HT1080 (cell line): ENCODE data around the gene SERPINB7. TPM values are rescaled to one million over a fixed set of nuclear protein-coding genes. Genes with fewer than 3 reads are reported as not detected.
A peak's percentile ranks its signal among the peaks of the same experiment; 100 is the strongest.
"Not testable (repeated sequence)": the region's sequence is repeated elsewhere in the genome, so short reads cannot be mapped to it uniquely, and the experiment has no call there.

Experiments used
- DNase-seq: peaks from one replicate; pipeline ENCODE4 v3.0.0-alpha.2; 2015; ENCODE audit warnings: low read depth
- polyA plus RNA-seq, 2 experiments: library from polyadenylated mRNA; depleted of rRNA; stranded (reverse); fragments of >200 nt; gene quantifications; 2 replicates each; pipeline ENCODE4 v1.2.3, GENCODE V29; 2015
- total RNA-seq: library from RNA; depleted of rRNA; stranded (reverse); fragments of >200 nt; shearing (Covaris generic); gene quantifications from 2 replicates; pipeline ENCODE4 v1.2.3, GENCODE V29; 2014; rRNA removed

The SERPINB7 gene
- total RNA-seq = 50.9 and 71.5 TPM in 2 replicates
- polyA plus RNA-seq (2015; cell fraction: cytosol; rRNA removed) = 34.1 and 45.2 TPM in 2 replicates
- 56.3 and 70.3 TPM in 2 replicates for polyA plus RNA-seq (2015; cell fraction: nucleus; rRNA removed)

DNA sequence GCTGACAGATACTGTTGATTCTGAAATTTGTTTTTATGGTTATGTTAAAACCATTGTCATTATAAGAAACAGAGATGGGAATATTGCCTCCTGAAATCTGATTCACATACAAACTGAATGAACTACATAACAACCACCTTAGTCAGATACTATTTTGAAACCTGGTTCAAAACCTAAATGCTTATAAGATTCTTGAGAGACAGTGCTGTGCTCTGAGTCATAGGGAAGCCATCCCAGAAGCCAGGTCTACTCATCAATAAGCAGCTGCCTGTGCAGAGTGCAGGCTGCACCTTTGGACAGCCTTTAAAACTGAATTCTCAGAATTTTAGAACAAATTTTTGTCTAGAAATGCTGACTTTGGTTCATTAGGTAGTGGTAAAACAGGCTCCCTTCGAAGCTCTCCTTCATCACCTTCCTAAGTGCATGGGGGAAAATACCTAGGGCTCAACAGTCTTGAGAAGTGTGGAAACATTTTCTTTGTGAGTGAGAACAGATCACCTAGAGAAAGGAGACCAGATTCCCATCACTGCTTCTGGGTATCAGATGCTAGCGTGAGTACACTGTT is at the start of gene SERPINB7:
Gene SERPINB7, plus strand, starts transcription at position 253 of the 565 bp plus-strand sequence. CDS start 6,955 bp downstream, outside the sequence.
- peak; percentile 92 for DNase-seq

DNA sequence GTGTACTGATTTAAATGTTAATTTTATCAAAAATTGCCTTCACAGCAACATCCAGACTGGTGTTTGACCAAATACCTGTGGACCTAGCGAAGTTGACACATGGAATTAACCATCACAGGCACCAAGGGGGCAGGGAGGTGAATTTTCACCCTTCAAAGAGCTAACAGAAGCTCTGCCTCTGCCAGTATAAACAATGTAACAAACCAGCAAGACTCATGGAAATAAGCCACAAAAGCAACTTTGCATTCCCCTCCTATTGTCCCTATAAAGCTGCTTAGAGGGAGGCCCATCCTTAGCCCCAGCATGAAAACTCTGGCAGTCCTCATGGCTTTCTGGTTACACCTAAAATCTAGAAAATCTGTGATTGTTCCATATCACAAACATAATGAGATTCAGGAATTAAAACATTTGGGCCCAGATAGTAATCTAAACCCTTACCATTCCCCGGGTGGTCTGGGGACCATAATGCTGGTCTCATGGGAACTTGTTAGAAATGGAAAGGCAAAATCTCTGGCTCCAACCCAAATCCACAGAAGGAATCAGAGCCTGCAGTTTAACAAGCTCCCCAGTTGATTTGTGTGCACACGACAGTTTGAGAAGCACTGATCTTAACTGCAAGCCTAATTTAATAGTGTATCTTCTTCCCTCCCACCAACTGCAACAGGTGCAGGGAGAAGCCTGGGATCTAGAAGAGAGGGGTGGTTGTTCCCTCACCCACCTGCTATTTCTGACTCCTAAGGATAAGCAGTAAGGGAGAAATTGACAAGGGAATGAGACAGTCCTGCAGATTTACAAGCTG is 49.3 kb upstream of the SERPINB7 start:
- no peak for DNase-seq

GRCh38 chr18:63730773-63731172 is 44.4 kb upstream of the SERPINB7 start:
- DNase-seq = peak; percentile 18

- no peak for DNase-seq
Measured at GRCh38 chr18:63731215-63731614, 44.0 kb upstream of the SERPINB7 start.

GRCh38 chr18:63736876-63737275 is 38.3 kb upstream of the SERPINB7 start:
- peak; percentile 85 for DNase-seq

DNA sequence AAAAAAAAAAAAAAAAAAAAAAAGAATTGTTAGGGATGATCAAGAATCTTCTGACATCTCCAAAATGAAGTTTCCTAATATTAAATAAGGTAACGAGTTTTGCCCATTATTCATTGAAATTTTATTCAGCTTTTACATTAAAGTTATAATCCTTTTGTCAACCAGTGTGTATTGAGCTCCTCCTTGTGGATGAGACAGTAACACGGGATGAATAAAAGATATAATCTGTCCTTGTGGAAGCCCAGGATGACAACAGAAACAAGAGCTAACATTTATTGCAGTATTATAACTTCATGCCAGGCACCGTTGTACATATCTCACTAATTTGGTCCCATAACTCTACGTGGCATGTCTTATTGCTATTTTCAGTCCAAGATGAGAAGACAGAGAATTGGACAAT is 33.4 kb upstream of the SERPINB7 start:
- peak; percentile 47 for DNase-seq

DNA sequence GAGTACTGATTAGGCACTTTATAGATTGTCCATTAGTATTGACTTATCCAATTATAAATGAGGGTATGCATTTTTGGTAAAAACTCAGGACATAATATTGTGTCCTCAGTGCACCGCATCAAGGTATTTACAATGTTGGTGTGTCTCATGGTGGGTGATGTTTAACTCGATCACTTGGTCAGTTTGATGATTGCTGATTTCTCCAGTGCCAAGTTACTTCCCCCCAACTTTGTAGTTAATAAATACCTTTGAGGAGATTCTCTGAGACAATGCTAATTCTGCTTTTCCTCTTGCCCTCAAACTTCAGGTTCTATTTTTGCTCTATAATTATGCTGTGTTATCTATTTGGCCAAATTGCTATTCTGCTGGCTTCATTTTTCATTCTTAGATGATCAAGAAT is 28.2 kb upstream of the SERPINB7 start:
- no peak for DNase-seq

- no peak for DNase-seq
Measured at GRCh38 chr18:63749489-63749888, 25.7 kb upstream of the SERPINB7 start.

DNA sequence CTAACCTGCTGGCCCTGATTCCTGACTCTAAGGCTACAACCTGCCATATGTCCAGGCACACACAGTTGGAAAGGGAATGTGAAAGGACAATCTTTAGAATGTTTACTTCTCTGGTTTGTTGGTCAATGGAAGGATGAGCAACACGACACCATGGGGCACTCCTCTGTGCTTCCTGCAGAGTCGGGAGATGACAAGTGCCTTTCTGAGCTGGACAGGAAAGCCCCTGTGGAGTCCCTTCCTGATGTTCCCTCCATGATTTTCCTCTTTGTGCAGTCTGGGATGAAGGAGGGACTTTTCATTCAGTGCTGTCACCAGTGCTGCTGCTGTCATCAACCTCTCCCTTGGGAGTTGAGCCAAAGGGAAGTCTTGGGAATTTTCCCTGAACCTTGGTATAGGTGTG is 22.6 kb upstream of the SERPINB7 start:
- peak; percentile 22 for DNase-seq

DNA sequence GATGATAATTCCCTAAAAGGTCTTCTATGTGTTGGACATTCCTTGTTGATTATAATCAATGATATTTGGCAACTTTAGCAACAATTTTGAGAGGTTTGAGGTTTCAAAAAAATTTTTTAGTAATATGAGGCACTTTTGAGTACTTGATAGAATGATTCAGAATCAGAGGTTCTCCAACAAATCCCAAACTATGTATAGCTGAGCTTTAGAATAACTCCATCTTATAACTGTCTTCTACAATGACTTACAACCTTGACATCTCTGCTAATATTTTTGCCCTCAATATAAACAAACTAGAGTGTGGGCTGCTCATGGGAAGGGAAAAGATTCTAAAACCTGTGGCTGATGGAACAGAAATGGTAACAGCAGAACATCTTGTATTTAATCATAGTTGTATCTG is 21.5 kb upstream of the SERPINB7 start:
- no peak for DNase-seq

- DNase-seq = no peak
Measured at GRCh38 chr18:63757541-63757940, 17.7 kb upstream of the SERPINB7 start.

DNA sequence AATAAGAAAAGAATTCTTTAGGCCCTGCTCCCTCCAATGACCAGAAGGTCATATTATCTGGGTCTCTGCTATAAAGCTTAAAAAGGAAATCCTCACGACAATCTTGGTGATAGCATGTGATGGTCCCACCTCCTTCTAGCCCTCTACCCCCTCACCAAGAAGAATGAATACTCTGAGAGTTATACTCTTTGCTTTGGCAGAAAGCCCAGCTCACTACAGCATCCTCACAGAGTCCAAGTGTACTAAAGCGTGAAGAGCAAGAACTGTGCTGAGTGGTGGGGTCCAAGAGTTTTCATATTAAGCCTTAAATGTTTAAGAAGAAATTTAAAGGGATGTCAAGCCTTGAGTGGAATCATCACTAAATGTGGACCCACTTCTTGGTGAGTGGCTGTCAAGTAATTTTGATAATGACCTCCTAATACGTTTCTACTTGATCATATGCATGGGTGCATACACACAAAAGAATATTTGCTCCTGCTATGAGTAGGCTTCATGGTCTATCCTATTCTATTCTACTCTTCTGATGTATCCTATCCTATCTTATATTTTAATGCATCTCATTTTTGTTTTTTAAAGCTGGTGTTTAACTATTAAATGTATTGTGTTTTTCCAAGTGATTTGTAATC is 16.5 kb upstream of the SERPINB7 start:
- no peak for DNase-seq

DNA sequence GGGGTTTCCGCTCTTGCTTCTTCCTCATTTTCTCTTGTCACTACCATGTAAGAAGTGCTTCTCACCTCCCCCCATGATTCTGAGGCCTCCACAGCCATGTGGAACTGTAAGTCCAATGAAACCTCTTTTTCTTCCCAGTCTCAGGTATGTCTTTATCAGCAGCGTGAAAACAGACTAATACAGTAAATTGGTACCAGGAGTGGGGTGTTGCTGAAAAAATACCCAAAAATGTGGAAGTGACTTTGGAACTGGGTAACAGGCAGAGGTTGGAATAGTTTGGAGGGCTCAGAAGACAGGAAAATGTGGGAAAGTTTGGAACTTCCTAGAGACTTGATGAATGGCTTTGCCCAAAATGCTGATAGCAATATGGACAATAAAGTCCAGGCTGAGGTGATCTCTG is 15.4 kb upstream of the SERPINB7 start:
- DNase-seq = not testable (repeated sequence)

- DNase-seq = peak; percentile 59
Measured at GRCh38 chr18:63762518-63762917, 12.7 kb upstream of the SERPINB7 start.

- no peak for DNase-seq
Measured at GRCh38 chr18:63763831-63764600, 11.2 kb upstream of the SERPINB7 start.

DNA sequence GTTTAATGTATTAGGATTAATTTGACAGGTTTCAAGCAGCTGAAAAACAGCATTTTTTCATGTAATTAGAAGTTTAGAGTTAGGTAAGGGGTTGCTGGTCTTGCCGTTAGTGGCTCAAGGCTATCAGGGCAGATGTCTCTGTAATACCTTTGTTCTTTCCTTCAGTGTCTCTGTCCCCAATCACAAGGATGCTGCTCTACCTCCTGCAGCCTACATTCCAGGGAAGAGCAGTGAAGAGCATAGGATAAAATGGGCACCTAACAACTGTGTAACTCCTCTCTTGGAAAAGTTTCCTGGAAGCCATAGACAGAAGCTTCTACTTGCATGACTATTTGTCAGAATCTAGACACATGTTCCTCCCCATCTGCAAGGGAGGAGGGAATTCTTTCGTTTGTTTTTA is 9.4 kb upstream of the SERPINB7 start:
- DNase-seq = no peak

- DNase-seq = no peak
Measured at GRCh38 chr18:63773551-63773950, 1.7 kb upstream of the SERPINB7 start.

- no peak for DNase-seq
Measured at GRCh38 chr18:63774511-63774910, 707 bp upstream of the SERPINB7 start.

GRCh38 chr18:63779386-63779785 is 4.2 kb downstream of the SERPINB7 start:
- no peak for DNase-seq

- DNase-seq = no peak
Measured at GRCh38 chr18:63783394-63783793, 8.2 kb downstream of the SERPINB7 start.

- no peak for DNase-seq
Measured at GRCh38 chr18:63784787-63785452, 9.7 kb downstream of the SERPINB7 start.
